Measurements from ENCODE around the gene CASP6. TPM values are rescaled to one million over a fixed set of nuclear protein-coding genes. Genes with fewer than 3 reads are reported as not detected.

Gene CASP6
- total RNA-seq, 1 donor from 2014 or later = 41.9 TPM

DNA sequence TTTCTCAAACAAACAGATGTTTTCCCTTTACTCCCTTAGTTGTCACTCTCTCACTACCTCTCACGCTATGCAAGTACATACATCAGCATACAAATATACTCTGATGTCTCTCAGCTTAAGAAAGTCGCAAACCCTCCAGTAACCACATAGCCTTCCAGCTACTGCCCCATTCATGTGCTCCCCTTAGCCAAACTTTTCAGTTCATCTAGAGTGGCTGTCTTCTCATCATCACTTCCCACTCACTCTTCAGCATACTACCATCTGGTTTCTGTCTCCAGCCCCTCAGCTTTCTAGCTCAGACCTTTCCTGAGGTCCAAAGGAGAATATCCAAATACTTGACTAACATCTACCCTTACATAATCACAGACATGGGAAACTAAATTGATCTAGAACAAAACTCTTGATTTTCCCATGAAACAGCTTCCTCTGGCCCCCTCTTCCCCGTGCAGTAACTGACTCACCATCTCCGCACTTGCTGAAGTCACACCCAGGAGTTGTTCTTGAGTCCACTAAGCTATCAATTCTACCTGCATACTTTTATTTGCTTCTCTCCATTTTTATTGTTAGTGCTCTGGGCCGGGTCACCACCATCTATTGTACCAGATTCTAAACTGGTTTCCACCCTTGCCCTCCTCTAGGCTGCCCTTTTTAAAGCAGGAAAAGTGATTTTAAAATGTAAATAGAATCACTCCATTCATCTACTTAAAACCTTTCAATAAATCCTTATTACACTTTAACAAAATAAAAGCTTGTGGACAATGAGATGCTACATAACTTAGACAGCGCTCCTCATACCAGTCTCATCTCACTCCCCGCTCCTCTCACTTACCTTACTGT, 57.2 kb downstream of the CASP6 start:
- Mint-ChIP-seq H3K4me3 (no peak overlapping the region), H3K27me3 (no peaks in the 10 kb centered on the region), H3K9me3 (no peaks in the 10 kb centered on the region), H3K27ac (no peak overlapping the region), H3K4me1 (ENCODE audit: unreplicated experiment) (no peaks in the 10 kb centered on the region), H3K36me3 (no peaks in the 10 kb centered on the region)
- TF ChIP-seq, protein P1, sequence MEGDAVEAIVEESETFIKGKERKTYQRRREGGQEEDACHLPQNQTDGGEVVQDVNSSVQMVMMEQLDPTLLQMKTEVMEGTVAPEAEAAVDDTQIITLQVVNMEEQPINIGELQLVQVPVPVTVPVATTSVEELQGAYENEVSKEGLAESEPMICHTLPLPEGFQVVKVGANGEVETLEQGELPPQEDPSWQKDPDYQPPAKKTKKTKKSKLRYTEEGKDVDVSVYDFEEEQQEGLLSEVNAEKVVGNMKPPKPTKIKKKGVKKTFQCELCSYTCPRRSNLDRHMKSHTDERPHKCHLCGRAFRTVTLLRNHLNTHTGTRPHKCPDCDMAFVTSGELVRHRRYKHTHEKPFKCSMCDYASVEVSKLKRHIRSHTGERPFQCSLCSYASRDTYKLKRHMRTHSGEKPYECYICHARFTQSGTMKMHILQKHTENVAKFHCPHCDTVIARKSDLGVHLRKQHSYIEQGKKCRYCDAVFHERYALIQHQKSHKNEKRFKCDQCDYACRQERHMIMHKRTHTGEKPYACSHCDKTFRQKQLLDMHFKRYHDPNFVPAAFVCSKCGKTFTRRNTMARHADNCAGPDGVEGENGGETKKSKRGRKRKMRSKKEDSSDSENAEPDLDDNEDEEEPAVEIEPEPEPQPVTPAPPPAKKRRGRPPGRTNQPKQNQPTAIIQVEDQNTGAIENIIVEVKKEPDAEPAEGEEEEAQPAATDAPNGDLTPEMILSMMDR (conservative IDR thresholded peaks at IDR 0.05) = no peak
- no peak for DNase-seq (ENCODE audit: extremely low spot score, unreplicated experiment)

DNA sequence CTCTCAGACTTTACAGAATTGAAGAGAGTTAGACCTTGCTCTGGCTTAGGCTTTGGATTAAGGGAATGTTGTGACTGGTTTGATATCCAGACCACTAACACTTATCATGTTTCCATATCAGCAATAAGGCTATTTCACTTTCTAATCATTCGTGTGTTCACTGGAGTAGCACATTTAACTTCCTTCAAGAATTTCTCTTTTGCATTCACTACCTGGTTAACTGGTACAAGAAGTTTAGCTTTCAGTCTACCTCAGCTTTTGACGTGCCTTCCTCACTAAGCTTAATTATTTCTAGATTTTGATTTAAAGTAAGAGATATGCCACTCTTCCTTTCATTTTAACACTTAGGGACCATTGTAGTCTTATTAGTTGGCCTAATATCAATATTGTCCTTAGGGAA, 62.6 kb downstream of the CASP6 start:
- no peak overlapping the region for H3K27ac Mint-ChIP-seq
- H3K36me3 Mint-ChIP-seq = no peaks in the 10 kb centered on the region
- no peaks in the 10 kb centered on the region for H3K27me3 Mint-ChIP-seq
- TF ChIP-seq, protein P1 (conservative IDR thresholded peaks at IDR 0.05) = no peak
- DNase-seq (ENCODE audit: extremely low spot score, unreplicated experiment) = no peak
- H3K4me3 Mint-ChIP-seq = no peak overlapping the region
- H3K9me3 Mint-ChIP-seq = peaks cover 19% of the 10 kb centered on the region
- no peaks in the 10 kb centered on the region for H3K4me1 Mint-ChIP-seq (ENCODE audit: unreplicated experiment)

Other genes starting within 250 kb of the CASP6 start
- 8.4 and 10.1 TPM in 2 replicates for gene MCUB, start 143.2 kb downstream of the CASP6 start, total RNA-seq (ENCODE audit: low replicate concordance)
- 39.3 and 44.0 TPM in 2 replicates for gene PLA2G12A, start 26.6 kb upstream of the CASP6 start, total RNA-seq (ENCODE audit: low replicate concordance)
- 15.4 and 24.0 TPM in 2 replicates for gene CFI, start 98.6 kb upstream of the CASP6 start, total RNA-seq (ENCODE audit: low replicate concordance)
- gene GAR1, start 112.3 kb upstream of the CASP6 start, total RNA-seq (ENCODE audit: low replicate concordance) = 27.9 and 44.7 TPM in 2 replicates
- 0.41 TPM in 1 of 2 replicates, not detected in the other for gene RRH, start 124.5 kb upstream of the CASP6 start, total RNA-seq (ENCODE audit: low replicate concordance)
- gene LRIT3, start 144.7 kb upstream of the CASP6 start, total RNA-seq (ENCODE audit: low replicate concordance) = 0.27 TPM in 1 of 2 replicates, not detected in the other
- gene EGF, start 209.4 kb upstream of the CASP6 start, total RNA-seq (ENCODE audit: low replicate concordance) = 25.5 and 65.1 TPM in 2 replicates